RPMI8226 (cell line): ENCODE measurements around the gene INTS2.
"Not testable (repeated sequence)": the region's sequence is repeated elsewhere in the genome, so short reads cannot be mapped to it uniquely, and the experiment has no call there.

Experiments used
- DNase-seq: peaks from one replicate; pipeline ENCODE4 v3.0.0-alpha.2; 2015

Gene INTS2

GRCh38 chr17:61819265-61819664 lies 108.5 kb downstream of the INTS2 start:
- not testable (repeated sequence) for DNase-seq

GRCh38 chr17:61818225-61818624 lies 109.6 kb downstream of the INTS2 start:
- no peak for DNase-seq

GRCh38 chr17:61817452-61817851 lies 110.3 kb downstream of the INTS2 start:
- DNase-seq, result no peak

GRCh38 chr17:61816538-61816937 lies 111.2 kb downstream of the INTS2 start:
- no peak for DNase-seq

GRCh38 chr17:61815863-61816503 lies 111.8 kb downstream of the INTS2 start:
- DNase-seq, result no peak
